HG03520 (cell line): ENCODE measurements around the gene IL17A.

Source experiments
- ATAC-seq: cut with Tn5 transposase; IDR thresholded peaks from one replicate; pipeline ENCODE4 v1.9.1; 2021; ENCODE audit warnings: mild to moderate bottlenecking, moderate library complexity; ENCODE audit not compliant: unreplicated experiment

Gene IL17A

GRCh38 chr6:52186075-52186474 lies at the start of gene IL17A:
Gene IL17A, plus strand, starts transcription at chr6:52186375. Its CDS starts 57 bp downstream, at chr6:52186432.
- no peak for ATAC-seq

- ATAC-seq: no peak
Measured at GRCh38 chr6:52136934-52137467, 49.2 kb upstream of the IL17A start.

GRCh38 chr6:52138284-52138683 lies 47.9 kb upstream of the IL17A start:
- ATAC-seq: no peak

- no peak for ATAC-seq
Measured at GRCh38 chr6:52139985-52140680, 46.0 kb upstream of the IL17A start.

- ATAC-seq: no peak
Measured at GRCh38 chr6:52141596-52141995, 44.6 kb upstream of the IL17A start.

GRCh38 chr6:52142556-52142955 lies 43.6 kb upstream of the IL17A start:
- no peak for ATAC-seq

- ATAC-seq: no peak
Measured at GRCh38 chr6:52143551-52143950, 42.6 kb upstream of the IL17A start.

GRCh38 chr6:52144196-52145076 lies 41.7 kb upstream of the IL17A start:
- peak; percentile 40 for ATAC-seq

- no peak for ATAC-seq
Measured at GRCh38 chr6:52146851-52147445, 39.2 kb upstream of the IL17A start.

- ATAC-seq: no peak
Measured at GRCh38 chr6:52149076-52149475, 37.1 kb upstream of the IL17A start.

- no peak for ATAC-seq
Measured at GRCh38 chr6:52149949-52150348, 36.2 kb upstream of the IL17A start.

GRCh38 chr6:52152070-52152423 lies 34.1 kb upstream of the IL17A start:
- no peak for ATAC-seq

GRCh38 chr6:52152711-52153160 lies 33.4 kb upstream of the IL17A start:
- ATAC-seq: no peak

- ATAC-seq: no peak
Measured at GRCh38 chr6:52154381-52154780, 31.8 kb upstream of the IL17A start.

GRCh38 chr6:52155791-52156576 lies 30.2 kb upstream of the IL17A start:
- ATAC-seq: peak; percentile 81

- peak; percentile 66 for ATAC-seq
Measured at GRCh38 chr6:52157301-52157941, 28.8 kb upstream of the IL17A start.

GRCh38 chr6:52160472-52161104 lies 25.6 kb upstream of the IL17A start:
- ATAC-seq: no peak

GRCh38 chr6:52161689-52162438 lies 24.3 kb upstream of the IL17A start:
- ATAC-seq: no peak
